GM23338 (cell line): ENCODE data around the gene MTOR.
A peak's percentile ranks its signal among the peaks of the same experiment; 100 is the strongest.

Experiments used
- CREB1 ChIP-seq: fragments of 250-450 bp; sonication (Bioruptor Pico); IDR thresholded peaks from 2 replicates; pipeline ENCODE4 v1.5.0; 2020; ENCODE audit warnings: low read depth, mild to moderate bottlenecking, moderate library complexity
- CTCF ChIP-seq, 2 experiments: fragments of 200-600 bp in 1 of 2; sonication (generic) in 1 of 2; conservative IDR thresholded peaks; 2 replicates each; pipeline versions ENCODE4 v1.5.1 to v1.6.1; 2016 to 2017; ENCODE audit warnings: antibody characterized with exemption in 2 of 2, low read depth in 2 of 2, mild to moderate bottlenecking in 2 of 2, moderate library complexity in 1 of 2
- ETS1 ChIP-seq: IDR thresholded peaks from 2 replicates; pipeline ENCODE4 v1.6.1; 2016; ENCODE audit warnings: antibody characterized with exemption
- EZH2 ChIP-seq: fragments of 200-600 bp; sonication (generic); IDR thresholded peaks from one replicate; pipeline ENCODE4 v1.8.0; 2017; ENCODE audit warnings: antibody characterized with exemption, mild to moderate bottlenecking, low read depth; ENCODE audit not compliant: unreplicated experiment
- EZH2phosphoT487 ChIP-seq: fragments of 200-600 bp; sonication (generic); IDR thresholded peaks from one replicate; pipeline ENCODE4 v1.8.1; 2018; ENCODE audit warnings: antibody characterized with exemption; ENCODE audit not compliant: unreplicated experiment
- JUNB ChIP-seq: IDR thresholded peaks from one replicate; pipeline ENCODE4 v1.6.1; 2016; ENCODE audit warnings: antibody characterized with exemption; ENCODE audit not compliant: unreplicated experiment
- NANOG ChIP-seq: IDR thresholded peaks from 2 replicates; pipeline ENCODE4 v1.6.1; 2016; ENCODE audit warnings: antibody characterized with exemption, borderline replicate concordance
- POLR2AphosphoS5 ChIP-seq: IDR thresholded peaks from 2 replicates; pipeline ENCODE4 v1.6.1; 2016; ENCODE audit warnings: antibody characterized with exemption, low read depth
- REST ChIP-seq: IDR thresholded peaks from one replicate; pipeline ENCODE4 v1.6.1; 2018; ENCODE audit warnings: antibody characterized with exemption; ENCODE audit not compliant: unreplicated experiment
- STAT1 ChIP-seq: IDR thresholded peaks from one replicate; pipeline ENCODE4 v1.6.1; 2016; ENCODE audit warnings: antibody characterized with exemption; ENCODE audit not compliant: unreplicated experiment
- ZNF114 ChIP-seq: fragments of 250-450 bp; sonication (Bioruptor Pico); IDR thresholded peaks from 2 replicates; pipeline ENCODE4 v1.5.0; 2020; ENCODE audit warnings: mild to moderate bottlenecking, moderate library complexity
- ZNF331 ChIP-seq: fragments of 250-450 bp; sonication (Bioruptor Pico); IDR thresholded peaks from 2 replicates; pipeline ENCODE4 v1.5.0; 2020; ENCODE audit warnings: low read depth, mild to moderate bottlenecking, moderate library complexity
- ZNF462 ChIP-seq: fragments of 250-450 bp; sonication (Bioruptor Pico); IDR thresholded peaks from 2 replicates; pipeline ENCODE4 v1.5.0; 2020; ENCODE audit warnings: mild to moderate bottlenecking, moderate library complexity

- TF ChIP-seq EZH2phosphoT487 (no peak), CTCF (conservative IDR thresholded peaks at IDR 0.05; ENCODE audit: low read depth in 2 of 2) (peak; percentile 14 to 16; a peak in 1 of 4 replicates), EZH2 (no peak), POLR2AphosphoS5 (no peak), CREB1 (CRISPR knock-in tag) (no peak), REST (no peak), JUNB (no peak), ZNF462 (no peak), STAT1 (no peak), ZNF331 (CRISPR knock-in tag) (no peak), ETS1 (no peak), ZNF114 (CRISPR knock-in tag) (no peak), NANOG (no peak)
These were observed 14.2 kb downstream of the MTOR start for GRCh38 chr1:11248169-11248568.
